NCI-H1436 (cell line): ENCODE results near the gene TENM4.

ENCODE experiments used
- DNase-seq: peaks from one replicate; lab custom pipeline; 2025; lab: John Stamatoyannopoulos, UW

TENM4 gene

DNA sequence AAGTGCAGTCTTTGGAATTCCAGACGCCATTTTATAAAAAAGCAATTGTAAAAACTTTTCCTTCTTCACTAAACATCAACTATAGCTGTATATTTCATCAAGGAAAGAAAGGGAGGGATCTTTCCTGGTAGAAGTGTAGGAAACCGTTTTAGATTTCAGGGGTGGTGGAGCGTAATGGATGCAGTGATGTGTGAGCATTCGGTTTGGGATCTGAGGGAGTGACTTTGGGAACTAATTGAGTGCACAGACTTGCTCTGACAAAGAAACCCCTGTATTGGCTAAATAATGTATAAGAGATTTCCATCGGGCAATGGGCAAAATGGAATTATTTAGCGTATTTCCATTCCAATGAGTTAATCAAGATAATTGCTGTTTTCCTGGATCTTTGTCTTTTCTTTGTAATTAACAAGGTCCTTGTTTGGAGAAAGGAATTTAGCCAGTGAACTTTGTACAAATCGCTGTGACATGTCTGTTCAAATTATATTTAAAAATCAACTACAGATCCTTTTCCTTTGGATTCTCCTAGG, 741.2 kb downstream of the TENM4 start:
- no peak for DNase-seq

DNA sequence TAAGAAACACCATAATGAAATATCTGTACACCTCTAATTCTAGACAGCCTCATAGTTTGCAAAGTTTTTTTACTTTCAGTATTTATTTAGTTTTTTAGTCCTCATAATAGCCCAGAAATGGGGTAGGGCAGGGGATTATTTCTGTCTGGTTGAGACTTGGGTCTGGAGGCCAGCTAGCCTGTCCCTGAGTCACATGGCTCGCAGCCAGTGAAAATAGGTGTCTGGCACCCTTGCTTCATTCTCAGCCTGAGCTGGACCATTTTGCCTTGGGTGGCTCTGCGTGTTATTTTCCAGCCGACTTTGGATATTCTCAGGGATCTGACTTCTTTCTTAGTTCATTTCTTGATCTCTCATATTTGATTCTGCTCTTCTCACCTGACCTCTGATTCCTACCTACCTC, 742.2 kb downstream of the TENM4 start:
- no peak for DNase-seq

DNA sequence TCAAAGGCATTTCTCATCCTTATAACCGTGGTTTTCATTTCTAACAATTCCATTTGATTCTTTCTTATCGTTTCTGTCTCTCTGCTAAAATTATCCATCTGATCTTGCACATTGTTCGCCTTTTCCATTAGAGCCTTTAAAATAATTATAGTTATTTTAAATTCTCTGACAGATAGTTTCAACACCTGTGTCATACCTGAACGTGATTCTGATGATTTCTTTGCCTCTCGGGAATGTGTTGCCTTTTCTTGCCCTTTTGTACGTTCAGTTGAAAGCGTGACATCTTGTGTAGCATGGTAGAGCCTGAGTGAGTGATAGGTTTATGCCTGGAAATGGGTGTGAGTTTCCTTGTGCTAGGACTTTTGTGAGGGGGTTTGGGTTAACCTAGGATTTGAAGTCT, 744.7 kb downstream of the TENM4 start:
- no peak for DNase-seq

DNA sequence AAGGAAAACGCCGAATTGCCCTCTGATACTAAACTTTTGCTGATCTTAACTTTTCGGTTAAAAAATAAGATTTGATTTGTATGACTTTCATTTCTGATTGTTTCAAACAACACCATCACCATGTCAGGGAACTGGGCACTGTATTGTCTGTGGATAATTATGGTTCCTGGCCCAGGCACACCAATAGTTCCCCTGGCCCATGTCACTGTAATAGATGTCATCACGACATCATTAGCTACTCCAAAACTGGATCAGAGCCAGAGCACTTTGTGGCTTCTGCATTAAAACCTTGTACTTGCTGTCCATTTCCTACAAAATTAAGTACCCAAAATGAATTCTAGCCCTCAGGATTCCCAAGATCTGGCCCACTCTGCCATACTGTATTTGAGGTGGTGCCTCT, 746.7 kb downstream of the TENM4 start:
- DNase-seq, result no peak

DNA sequence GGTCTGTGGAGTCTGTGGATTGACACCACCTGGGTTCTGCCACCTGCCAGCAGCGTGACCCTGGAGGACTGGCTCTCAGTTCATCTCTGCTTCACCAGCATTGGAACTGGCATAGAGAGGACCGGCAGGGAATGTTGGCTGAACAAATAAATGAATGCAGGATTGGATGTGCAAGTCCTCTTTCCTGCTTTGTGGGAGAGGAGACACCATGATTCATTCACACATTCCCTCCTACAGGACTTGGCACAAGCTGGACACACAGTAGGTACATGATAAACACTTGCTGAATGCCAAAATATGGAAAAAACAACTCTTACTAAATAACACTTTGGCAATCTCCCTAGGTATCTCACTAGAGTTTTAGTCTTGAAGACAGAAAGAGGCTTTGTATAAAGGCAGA, 749.6 kb downstream of the TENM4 start:
- DNase-seq, result no peak

DNA sequence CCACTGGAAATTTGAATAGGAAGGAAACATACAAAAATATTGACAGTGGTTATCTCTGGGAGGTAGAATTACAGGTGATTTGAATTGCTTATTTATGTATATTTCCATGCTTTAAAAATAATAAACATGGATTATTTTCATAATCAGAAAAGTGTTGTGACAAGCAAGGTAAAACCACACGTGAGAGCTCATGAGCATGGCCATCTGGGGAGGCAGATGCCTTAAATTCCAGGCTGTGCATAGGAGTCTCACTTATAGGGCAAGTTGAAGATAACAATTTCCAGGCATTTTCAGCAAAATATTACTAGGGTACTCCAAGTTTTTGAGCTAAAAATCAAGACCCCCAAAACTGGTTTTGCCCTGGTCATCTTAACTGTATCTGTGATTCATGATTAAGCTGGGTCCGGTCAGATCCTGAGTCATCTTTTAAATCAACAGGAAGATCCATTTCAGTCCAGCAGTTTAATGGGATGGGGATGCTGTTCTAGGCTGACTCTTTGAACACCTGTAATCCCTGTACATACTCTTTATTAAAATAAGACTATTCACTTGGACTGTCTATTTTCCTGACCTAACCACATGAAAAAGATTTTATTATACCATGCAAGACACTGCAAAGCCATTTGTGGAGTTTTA, 750.4 kb downstream of the TENM4 start:
- DNase-seq, result no peak

DNA sequence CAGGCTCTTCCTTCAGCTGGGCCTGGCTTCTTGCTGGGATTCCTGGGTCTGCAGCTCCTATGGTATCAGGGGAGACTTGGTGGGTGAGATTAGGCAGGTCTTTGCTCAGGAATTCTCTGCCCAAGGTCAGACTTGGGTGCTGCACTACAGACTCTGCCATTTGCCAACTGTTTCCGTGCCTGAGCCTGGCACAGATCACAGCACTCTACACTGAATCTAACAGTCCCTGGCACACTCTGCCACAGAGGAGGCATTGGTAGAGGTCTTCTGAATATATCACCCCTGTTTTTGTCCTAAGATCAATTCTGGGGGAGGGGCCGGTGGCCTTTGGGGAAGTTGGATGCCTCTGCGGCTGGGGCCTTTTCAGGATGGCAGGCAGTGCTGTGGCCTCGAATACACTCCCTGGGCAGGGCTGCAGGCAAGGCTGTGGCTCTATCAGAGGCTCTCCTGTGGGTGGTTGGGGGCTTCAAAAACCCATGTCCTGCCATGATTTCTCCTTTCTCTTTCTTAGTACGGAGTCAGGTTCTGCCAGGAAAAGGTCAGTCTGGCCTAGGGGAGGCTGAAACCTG, 751.2 kb downstream of the TENM4 start:
- DNase-seq, result no peak

DNA sequence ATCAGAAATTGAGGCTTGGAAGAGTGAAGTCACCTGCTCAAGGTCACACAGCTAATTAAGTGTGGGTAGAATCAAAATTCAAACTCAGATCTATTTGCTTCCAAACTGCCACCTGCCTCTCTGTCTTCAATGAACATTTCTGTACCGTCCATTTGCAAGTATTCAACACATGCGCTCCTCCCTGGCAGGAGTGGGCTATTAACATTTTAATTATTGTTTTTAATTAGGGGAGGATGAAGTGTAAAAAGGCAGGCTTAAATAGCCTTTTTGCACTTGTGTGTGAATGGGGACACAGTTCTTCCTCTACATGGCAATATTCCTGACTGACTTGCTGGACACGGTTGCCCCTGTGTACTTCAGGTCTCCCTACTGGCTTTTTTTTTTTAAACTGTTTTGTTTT, 751.7 kb downstream of the TENM4 start:
- DNase-seq, result no peak

DNA sequence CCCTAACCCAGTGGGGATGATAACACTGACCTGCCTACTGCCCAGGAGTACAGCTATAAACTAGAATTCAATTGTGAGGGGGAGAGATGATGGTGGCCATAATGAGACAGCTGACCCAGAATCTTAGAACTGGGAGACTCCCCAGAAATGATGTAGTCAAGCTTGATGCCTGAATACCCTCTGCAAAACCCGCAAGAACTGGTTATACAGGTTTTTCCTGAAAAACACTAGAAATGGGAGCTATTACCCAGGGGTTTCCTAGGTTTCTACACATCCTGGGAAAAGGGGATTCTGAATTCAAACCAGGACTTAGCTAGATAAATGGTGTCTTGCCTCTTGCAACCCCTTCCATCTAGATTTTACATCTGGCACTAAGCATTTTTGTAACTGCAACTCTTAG, 752.4 kb downstream of the TENM4 start:
- DNase-seq, result no peak

DNA sequence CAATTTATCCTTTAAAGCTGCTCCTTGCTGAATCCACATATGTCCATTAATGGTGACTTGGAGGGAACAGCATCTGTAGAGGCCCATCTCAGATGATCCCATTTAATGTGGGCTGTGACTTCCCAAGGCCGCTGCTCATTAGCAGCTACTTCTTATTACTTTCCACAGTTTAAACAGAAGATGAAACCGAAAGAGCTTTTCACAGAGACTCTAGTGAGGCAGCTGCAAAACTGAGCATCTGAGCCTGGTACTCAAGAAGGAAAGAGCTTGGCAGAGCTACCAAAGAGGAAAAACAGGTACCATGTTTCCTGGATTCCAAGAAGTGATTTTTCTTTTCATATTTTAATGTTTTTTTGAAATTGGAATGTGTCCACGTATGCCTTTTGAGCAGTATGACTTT, 755.7 kb downstream of the TENM4 start:
- no peak for DNase-seq

DNA sequence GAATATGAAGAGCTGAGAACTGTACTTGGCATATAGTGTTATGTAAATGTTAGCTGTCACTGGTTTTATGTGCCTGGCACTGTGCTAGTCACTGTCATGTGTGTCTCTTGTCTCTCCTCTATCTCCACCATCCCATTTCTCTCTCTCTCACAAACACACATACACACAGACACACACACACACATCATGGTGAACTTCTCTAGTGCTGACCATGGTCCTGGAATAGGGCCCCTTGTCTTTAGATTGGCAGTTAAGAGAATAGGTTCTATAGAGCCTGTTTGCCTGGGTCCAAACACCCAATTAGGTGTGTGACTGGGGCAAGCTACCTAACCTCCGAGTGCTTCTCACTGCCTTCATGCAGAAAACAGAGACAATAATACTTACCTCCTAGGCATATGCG, 756.5 kb downstream of the TENM4 start:
- DNase-seq, result no peak

DNA sequence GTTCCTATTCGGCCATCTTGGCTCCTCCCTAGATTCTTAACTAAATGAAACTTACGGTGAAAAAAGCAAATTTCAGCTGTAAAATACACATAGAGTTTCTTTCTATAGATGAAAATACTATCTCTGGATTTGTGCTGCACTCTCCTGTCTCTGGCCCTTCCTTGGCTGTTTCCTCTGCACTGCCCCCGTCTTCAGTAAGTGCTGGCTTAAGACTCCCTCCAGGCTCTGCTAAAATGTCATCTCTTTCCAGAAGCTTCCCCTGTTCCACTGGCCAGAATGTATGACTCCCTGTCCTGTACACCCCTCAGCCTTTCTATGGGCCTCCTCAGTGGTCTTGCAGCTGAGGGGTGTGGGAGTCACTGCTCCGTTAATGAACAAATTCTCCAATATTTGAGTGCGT, 757.1 kb downstream of the TENM4 start:
- no peak for DNase-seq

DNA sequence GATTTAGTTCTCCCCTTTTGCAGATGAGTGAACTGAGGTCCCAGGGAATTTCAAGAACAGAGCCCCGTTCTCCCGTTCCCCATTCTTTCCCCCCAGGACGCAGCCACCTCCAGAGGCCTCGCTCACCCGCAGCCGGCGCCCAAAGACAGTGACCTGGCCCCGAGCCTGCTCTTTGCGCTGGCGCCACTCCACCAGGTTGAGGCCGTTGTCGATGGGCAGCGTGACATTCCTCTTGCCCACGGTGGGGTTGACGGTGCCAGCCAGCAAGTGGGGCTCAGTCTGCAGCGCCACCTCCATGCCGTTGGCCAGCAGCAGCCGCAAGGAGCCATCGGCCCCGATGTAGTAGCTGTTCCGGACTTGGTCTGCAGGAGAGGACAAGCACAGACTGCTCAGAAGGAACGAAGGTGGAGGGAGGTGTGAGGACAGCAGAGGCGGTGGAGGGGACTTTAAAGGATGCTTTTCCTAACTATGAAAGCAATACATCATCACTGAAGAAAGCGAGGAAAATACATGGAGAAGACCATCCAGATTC, 764.7 kb downstream of the TENM4 start:
- no peak for DNase-seq

DNA sequence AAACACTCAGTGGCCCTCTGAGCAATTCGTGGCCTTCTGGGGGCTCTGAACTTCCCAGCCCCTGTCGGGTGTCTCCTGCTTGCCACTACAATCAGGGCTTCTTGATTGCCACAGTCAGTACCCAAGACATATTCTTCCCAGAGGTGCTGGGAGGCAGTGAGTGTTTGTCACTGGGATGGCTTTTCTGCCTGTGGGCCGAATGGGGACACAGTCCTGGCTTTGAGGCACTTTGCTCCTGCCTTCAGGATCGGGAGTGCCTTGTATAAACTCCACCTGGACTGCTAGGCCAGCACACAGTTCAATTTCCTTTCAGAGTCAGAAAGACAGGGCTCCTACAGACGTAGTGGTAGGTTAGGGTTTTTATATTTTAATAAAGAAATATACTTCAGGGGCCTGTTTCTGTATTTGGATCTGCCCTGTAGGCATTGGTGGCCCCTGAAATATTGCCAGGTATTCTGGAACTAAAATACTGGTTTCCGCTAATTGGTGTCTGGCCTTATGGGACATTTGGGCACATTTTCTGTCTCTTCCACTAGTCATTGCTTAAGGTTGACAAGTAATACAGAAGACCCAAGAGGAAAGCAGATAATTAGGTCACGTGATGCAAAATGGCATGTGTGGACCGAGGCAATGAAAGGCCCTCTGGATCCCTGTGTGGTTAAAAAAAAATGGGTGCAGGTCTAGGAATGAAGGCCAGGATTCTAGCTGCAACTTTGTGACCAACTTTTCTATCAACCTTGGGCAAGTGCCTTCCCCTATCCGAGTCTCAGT, 767.8 kb downstream of the TENM4 start:
- no peak for DNase-seq

DNA sequence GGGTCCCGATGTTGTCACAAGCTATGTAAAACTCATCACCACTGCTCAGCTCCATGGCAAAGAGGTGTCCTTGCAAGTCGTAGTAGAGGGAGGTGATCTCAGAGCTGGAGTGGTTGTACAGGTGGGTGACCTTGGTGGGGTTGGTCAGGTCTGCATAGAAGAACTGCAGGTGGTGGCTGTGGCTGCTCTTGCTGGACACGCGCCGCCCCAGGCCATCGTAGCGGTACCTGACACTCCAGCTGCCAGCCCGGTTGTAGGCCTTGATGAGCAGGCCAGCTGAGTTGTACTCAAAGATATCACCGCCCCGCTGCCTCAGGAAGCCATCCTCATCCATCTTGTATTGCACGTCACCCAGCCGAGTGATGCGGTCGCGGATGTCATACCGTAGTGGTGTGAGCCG, 771.6 kb downstream of the TENM4 start:
- DNase-seq, result no peak

DNA sequence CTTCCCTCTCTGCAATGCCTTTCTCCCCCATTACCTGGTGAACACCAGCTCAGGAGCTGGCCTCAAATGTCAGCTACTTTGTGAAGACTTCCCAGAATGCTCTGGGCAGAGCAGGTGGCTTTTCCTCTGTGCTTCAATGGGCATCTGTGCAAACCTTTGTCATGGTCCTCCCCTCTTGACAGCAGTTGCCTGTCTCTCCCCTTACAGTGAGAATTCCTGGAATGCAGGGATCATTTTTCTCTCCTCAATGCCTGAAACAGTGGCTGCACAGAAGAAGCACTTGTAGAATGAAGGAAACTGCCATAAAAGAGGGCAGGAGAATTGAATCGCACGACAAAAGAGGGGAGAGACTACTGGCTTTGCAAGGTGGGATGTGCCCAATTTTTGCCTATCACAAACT, 773.4 kb downstream of the TENM4 start:
- DNase-seq, result no peak

DNA sequence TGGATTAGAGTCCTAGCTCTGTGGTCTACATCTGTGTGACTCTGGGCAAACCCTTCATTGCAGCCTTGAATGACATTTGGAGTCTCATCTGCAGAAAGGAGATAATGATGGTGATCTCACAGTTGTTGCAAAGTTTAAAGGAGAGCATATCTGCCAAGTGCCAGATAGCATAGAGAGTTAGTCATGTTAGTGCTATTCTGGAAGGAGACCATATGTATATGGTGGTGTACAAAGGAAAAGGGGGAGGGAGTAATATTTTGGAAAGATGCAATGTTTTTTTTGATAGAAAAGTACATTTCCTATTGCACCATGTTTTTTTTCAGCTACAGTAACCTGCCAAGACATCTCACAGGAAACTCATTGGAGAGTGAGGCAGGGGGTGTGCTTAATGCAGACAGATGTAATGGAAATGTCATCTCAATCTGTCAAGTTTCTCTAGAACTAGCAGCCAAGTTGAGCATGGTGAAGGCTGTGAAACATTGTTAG, 774.1 kb downstream of the TENM4 start:
- DNase-seq, result no peak

DNA sequence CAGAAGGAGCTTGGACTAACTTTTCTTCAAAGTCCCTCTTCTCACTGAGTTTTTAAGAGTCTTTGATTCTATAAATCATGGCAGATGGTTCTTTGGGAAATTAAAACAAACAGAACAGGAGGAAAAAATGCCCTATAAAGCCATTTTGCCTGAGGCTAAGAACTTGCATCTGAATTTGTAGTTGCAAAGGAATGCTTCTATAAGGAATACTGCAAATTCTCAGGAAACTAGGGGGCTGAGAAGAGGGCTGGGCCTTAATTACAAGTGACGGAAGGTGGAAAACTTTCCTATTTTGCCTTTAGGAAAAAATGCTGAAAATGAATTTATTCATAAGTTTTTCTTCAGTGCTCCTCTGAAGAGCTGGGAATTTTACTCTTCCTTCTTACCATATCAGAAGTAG, 776.2 kb downstream of the TENM4 start:
- no peak for DNase-seq

DNA sequence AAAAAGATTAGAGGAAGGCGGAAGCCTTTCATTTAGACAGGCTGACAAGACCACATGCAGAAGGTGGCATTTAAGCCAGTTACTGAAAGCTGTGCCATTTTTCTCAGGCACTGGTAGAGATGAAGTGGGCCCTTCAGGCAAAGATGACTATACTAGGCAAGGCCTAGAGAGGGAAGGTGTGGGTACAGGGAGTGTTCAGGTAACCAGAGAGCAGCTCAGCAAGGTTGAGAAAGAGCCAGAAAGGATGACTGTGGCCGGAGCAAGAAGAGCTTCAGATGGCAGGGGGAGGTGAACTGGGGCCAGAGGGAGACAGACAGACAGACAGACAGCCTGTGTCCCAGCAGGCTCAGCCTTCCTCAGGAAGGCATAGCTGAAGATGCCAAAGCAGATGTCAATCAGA, 778.0 kb downstream of the TENM4 start:
- DNase-seq, result no peak

DNA sequence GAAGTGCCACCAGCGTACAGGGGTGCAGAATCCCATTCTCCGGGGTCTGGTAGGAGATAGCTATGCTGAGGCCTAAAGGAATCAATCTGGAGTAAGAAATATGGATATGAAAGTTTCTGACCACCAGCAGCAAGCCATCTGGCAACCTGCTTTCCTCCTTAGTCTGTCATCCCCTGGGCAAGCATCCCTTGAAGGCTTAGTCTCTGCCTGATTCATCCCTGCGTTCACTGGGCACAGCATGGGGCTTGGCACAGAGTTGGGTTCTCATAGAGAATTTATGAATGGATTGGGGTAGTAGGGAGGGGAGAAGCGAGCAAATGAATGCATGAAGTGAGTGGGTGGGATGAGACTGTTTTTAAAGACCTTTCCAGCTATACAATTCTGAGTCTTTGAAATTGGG, 780.4 kb downstream of the TENM4 start:
- DNase-seq, result no peak

DNA sequence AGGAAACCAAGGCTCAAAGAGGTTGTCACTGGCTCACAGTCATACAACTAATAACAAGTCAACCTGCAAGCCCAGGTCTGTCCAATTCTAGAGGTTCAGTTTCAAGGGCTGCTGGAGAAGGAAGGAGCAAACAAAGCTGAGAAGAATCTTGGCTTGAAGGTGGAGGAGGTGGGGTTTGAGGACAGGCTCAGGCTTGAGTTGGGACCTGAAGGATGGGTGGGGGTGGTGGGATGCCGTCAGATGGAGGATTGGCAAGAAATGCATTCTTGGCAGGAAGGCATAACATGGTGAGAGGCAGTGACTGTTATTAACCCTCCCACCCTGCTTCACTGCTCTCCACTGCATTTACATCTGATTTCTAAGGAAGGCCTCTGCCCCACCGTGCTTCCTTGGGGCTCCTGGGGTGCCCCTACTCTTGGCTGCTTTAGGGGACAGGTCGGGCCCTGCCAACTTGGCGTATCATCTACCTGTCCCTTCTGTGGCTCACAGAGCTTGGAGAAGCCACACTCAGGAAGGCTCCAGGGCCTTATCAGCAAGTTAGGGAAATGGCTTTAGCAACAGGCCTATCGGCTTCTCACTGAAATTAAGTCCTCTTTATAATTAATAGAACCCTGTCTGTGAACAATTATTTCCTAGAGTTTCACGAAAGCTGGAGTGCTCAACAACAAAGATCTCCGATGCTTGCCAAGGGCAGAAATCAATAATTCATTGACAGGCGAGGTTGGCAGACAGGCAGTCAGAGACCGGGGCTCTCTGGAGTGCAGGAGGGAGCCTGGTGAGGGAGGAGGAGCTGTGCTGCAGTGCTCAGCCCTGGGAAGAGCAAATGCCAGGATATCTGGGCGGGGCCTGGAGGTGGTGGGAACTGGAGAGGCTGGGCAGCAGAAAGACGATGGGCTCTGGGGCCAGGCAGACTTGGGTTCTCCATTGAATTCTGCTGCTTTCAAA, 781.2 kb downstream of the TENM4 start:
- DNase-seq, result no peak
